Stimulated activated CD8-positive, alpha-beta memory T cell treated with anti-CD3 and anti-CD28 coated beads, Interleukin-12 subunit alpha, Interleukin-12 subunit beta, amount 100 ng/mL, for 1 hour (primary cell): ENCODE data around the gene ALDH3A1.

ENCODE experiments used
- DNase-seq: peaks from one replicate; pipeline ENCODE4 v3.0.0-alpha.2; 2020; ENCODE audit warnings: low read depth

The ALDH3A1 gene

DNA sequence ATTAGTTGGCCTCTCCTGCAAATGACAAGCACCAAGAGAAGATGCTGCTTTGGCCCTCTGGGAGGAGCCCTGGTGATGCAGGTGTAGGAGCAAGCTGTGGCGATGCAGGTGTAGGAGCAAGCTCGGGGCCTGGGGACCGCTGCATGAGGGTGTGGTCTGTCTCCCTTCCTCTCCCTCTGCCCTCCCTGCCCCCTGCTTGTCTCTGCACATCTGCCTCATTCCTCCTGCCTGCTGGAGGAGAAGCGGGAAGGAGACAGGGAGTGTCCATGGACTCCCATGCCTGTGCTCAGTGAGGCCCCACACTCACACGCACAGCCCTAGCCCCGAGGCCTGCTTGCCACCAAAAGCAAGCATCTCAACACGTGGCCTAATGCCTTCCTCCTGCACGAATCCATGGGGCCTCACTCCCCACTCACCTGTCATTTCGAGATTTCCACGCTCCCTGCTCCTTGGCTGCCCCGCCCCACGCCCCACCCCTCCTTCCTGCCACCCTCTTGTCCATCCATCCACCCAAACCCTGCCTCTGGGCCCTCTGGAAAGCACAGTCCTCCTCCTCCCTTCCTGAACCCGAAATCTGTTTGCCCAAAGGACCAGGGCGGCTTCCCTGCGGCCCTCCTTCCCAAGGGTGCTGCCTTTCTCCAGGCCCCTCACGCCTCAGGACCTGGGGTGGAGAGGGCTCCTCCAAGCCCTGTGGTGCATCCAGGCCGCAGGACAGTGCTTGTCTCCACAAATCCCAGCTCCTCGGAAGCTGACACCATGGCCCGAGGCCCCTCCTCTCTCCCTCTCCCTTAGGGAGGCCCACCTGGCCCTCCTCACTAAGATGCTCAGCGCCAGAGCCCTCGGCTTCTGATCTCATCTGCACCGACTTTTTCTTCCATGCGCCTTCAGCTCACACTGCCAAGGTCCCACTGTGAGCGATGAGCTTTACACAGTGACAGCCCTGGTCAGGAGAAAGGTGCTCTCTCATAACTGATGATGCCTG, 11.8 kb upstream of the ALDH3A1 start:
- DNase-seq, result no peak

DNA sequence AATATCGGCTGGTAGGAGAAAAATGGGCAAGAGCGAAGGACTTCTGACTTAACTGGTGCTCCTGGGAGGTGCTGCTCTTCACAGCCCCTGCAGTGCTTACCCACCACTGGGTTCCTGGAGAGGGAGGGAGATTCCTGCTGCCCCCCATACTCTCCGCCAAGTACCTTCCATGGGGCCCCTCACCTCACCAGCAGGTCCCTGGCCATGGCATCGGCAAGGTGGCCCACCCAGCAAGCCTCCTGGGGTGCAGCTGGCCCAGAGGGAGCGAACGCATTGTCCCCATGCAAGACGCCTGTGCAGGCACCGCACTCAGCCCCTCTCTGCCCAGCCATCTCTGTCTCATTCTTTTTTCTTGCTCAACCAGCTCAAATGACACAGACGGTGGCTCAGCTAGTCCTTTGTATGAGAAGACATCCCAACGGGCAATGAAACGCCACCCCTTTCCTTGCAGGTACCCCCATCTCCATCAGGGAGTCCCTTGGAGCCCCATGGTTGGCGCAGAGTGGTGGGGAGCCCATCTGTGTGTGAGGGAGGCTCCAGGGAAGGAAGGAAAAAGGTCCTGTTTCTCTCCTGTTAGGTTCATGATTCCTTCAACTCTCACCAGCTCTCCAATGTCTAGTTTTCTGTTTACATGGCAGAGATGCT, 9.6 kb upstream of the ALDH3A1 start:
- DNase-seq, result no peak

DNA sequence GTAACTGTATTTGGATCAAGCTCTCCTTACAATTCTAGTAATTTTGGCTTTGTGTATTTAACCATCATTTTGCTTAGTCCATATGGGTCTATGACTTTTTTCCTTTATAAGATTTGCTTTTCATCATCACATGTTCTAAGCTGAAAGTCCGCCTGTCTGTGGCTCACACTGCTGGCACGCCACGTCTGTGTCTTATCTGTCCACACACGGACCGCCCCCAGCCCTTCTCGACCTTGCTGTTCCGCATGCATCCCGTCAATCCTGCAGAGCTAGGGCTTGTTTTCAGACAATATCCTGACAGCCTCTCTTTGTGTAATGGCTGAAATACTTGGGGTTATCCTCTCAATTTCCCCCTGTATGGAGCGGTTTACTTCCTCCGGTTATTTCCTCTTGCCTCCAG, 8.4 kb upstream of the ALDH3A1 start:
- no peak for DNase-seq

DNA sequence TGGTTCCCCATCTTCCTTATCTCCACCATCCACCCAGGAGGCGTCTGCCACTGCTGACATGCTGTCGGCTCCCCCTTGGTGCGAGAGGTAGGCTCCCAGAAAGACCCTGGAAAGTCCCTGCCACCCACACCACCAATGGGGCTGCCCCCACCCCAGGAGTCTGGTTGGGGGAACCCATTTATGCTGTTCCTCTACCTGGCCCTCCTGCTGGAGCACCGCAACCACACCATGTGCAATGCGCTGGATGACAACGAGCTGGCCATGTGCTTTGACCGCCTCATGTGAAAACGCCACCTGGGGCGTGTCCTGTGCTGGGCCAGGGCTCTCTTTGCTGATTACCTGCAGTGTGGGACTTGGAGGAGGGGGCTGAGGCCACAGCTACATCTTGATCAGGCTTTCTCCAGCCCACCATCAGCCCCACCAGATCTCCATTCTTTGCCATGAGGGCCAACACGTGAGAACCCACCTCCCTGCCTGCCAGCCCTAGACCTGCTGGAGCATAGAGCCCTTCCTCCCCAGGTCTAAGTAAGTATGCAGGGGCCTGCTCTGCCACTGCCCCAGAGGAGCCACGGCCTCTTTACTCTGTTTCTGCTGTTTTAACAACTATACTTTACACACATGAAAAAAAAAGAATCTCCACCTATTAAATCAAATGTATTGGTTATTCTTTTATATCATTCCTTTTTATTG, 7.9 kb upstream of the ALDH3A1 start:
- no peak for DNase-seq

DNA sequence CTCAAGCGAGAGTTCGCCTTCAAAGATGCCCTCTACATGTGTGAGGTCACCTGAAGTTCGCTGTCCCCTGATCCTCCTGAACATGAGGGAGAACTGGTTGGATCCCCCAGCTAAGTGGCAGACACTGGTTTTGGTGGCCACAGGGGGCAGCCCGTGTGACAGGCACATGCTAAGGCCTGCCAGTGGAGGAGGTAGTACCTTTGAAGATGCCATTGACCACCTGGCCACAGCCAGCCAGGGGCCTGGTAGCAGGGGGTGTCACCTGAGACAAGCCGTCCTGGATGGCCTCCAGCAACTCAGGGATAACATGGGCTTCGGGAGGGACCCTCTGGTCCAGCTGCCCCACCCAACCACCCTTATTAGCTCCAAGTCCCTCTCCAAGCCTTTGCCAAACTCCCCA, 7.3 kb upstream of the ALDH3A1 start:
- no peak for DNase-seq

DNA sequence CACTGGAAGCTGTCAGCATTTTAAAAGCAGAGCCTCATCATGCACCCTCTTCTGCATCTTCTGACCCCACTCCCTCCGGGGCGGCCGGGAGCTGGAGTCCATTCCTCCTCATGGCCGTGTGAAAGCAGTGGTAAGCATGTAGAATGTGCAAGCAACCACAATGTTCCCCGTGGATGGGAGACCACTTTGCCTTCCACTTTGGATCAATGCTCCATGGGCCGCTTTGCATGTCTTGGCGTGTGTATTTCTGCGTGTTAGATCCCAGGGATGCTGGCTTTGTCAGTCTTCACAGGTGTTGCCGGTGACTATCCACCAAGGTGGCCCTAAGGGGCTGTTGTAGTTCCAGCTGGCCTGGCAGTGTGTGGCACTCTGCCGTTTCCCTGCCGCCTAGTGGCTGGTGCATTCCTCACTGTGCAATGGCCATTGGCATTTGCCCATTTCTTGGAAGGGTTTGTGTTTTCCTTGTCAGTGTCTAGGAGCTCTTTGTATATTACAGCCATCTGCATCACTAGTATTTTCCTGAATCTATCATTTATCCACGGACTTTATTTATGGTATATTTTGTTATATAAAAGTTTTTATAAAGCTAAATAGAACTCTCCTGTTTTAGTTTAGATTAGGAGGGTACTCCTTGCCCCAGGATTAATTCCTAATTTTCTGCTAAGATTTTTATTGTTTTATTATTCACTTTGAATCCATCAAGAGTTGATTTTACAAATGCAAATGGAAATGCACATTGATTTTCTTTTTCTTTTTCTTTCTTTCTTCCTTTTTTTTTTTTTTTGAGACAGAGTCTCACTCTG, 5.8 kb upstream of the ALDH3A1 start:
- DNase-seq, result no peak

DNA sequence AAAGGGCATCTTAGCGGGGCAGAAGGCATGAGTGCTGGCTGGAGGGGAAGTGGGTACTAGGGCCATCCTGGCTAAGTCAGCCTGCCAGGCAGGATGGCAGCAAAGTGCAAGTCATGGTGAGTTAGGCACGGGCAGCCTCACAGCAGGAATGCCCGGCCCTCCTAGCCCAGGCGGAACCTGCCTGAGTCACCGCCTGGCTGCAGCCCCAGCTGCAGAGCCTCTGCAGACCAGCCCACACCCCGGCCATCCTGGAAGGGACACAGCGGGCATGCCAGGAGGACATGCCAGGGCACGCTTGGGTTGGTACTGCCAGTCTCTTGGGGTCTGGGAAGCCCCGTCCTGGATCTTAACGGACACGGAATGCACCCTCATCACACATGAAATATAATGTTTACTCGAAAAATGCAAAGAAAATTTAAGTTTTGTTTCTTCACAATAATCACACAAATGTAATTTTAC, 5.0 kb upstream of the ALDH3A1 start:
- no peak for DNase-seq

DNA sequence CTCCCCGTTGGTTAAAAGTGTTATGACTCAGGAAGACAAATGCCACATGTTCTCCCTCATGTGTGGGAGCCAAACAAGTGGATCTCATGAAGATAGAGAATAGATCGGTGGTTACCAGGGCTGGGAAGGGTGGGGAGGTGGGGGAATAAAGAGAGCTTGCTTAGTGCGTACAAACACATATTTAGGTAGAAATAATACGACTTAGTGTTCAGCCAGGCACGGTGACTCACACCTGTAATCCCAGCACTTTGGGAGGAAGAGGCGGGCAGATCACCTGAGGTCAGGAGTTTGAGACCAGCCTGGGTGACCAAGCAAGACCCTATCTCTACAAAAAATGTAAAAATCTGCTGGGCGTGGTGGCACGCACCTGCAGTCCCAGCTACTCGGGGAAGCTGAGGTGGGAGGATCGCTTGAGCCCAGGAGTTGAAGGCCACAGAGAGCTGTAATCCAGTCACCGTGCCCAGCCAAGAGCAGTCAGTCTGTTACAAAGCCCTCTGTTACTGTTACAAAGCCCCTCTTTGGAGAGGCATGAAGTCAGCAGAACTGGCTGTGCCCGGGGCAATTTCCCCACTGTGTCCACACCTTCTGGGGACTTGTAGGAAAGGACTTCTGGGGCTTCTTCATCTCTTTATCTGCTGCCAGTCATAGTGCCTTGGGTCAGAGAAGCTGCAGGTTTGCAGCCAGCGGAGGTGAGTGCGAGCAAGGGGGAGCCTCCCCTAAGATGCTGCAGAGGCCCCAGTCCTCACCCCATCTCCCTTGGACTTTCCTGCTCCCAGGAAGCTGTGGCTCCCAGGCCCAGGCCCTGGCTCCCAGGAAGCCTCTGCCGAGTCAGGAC, 4.3 kb upstream of the ALDH3A1 start:
- DNase-seq, result no peak

DNA sequence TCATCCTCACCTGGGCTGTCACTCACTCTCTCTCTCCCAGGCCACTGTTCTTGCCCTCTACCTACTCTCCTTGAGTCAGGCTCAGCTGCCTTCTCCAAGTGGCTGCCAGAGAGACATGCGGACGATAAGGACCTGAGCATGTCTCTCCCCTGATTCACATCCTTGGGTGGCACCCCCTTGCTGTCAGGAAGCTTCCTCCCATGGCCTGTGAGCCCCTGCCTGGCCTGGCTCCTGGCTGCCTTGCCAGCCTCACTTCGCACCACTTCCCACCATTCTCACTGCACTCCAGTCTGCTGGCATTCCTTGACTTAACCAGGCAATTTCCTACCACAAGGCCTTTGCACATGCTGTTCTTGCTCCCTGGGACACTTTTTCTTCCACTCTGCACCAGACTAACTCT, 2.7 kb upstream of the ALDH3A1 start:
- no peak for DNase-seq

DNA sequence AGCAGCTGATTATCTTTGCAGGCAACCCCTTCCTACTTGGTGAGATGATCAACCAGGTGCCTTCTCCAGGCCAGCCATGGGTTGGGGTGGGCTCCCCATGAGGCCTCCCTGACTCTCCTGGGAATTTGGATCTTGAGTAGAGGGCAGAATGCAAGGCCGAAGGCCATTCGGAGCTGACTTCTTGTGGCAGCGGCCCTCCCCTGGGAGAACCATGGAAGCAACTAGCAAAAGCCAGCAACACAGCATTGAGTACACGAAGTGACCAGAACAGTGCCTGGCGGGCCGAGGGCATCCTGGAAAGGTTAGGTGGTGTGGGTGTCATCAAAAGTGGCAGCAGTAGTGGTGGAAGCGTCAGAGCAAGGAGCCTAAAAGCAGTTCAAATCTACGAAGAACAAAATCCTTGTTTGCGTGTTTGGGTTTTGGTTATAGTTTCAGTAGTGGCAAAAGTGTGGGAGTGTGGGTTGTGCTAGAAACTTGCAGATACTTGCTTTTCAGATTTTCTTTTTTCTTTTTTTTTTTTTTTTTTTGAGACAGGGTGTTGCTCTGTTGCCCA, 2.0 kb upstream of the ALDH3A1 start:
- DNase-seq, result no peak

DNA sequence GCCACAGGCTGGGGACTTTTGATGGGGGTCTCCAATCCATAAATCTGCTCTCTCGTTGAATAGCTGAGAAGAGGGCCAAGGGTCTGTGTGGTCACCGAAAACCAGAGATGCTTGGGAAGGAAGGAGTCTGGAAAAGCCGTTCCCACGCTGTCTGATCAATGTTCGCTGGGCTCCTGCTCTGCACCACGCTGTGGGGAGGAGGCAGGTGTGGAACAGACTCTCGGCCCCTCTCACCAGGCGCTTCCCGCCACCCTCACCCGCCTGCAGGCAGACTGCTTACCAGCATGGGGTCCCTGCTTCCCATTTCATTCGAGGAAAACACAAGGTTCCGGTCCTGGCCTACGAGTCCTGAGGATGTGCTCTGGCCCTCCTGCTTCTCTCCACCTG, 702 bp upstream of the ALDH3A1 start:
- no peak for DNase-seq

DNA sequence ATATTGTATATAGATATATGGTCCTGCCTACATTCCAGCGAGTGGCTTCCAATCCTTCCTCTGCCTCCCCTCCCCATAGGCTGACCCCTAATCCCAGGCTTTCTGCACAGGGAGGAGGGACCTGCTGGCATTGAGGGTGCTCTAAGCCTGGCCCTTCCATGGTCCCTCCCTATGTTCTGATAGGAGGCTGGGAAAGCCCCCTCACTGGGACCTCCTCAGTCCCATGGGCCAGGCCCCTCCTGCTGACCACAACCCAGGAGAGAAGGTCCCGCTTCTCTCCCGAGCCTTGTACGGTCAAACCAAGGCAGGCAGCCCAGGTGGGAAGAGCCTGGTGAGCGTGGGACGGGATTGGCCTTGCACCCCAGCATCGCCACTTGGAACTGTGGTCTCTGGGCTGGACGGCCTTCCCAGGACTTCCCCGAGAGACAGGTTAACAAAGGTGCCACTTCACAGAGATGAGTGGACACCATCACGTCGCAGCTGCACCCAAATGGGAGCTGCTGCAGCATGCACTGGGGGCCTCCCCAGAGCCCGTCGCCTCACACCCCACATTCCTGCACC, 859 bp downstream of the ALDH3A1 start:
- DNase-seq, result no peak

DNA sequence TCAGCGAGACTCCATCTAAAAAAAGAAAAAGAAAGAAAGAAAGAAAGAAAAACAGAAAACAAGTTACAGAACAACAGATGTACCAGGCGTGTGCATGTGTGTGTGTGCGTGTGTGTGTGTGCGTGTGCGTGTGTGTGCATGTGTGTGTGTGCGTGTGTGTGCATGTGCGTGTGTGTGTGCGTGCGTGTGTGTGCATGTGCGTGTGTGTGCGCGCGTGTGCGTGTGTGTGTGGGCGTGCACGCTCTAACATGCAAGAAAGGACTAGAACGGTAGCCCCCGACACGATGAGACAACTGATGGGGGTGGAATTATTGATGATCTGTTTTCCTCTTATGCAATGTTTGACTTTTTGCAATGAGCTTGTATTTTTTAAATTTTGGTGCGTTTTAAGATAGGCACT, 1.6 kb downstream of the ALDH3A1 start:
- DNase-seq, result no peak

DNA sequence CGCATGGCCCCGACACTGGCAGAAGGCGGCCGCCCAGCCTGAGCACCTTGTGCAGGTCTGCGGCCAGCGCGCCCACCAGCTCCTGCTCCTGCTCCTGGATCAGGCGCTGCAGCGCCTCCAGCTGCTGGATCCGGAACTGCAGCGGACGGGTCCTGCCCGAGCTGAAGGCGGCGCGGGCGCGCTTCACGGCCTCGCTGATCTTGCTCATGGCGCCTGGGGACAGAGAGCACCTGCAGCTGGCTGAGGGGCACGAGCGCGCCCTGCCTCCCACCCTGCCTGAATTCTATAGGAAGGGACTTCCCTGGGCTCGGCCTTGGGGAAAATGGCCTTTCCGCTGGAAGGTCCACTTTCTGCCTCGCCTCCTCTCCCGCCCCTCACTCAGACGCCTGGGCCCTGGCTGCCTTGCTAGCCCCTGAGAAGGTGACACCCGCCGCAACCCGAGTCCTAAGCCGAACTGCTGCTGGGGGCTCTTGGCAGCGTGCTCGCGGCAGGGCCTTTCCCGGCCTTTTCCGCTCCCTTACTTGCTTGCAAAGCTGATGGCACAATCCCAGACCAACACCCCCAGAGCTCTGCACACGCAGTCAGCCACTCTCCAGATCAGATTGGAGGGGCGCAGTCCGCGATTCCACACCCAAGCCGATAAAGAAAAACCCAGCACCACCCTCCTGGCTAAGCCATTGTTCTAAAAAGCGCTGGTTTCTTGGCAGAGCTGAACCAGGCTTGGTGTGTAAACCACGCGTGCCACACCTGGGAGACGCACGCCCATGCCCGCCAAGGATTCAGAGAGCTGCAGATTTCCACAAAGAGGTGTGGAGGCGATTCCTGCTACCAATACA, 3.0 kb downstream of the ALDH3A1 start:
- DNase-seq, result peak; percentile 62

DNA sequence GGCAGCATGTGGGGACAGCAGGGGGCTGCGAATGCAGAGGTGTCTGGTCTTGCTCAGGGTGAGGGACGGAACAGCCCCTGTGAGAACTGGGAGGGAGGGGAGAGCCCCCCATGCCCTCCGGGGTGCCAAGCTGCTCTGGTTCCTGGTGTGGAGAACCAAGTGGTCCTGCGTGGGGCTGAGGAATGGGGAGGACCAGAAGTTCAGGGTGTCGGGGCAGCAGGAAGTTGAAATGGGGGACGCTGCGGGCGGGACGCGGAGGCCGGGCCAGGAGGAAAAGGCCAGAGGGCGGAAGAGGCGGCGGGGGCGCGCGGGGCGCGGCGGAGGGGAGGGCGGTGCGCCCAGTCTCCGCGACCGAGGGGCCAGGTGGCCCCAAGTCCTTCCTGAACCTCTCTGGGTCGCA, 3.6 kb downstream of the ALDH3A1 start:
- DNase-seq, result no peak

DNA sequence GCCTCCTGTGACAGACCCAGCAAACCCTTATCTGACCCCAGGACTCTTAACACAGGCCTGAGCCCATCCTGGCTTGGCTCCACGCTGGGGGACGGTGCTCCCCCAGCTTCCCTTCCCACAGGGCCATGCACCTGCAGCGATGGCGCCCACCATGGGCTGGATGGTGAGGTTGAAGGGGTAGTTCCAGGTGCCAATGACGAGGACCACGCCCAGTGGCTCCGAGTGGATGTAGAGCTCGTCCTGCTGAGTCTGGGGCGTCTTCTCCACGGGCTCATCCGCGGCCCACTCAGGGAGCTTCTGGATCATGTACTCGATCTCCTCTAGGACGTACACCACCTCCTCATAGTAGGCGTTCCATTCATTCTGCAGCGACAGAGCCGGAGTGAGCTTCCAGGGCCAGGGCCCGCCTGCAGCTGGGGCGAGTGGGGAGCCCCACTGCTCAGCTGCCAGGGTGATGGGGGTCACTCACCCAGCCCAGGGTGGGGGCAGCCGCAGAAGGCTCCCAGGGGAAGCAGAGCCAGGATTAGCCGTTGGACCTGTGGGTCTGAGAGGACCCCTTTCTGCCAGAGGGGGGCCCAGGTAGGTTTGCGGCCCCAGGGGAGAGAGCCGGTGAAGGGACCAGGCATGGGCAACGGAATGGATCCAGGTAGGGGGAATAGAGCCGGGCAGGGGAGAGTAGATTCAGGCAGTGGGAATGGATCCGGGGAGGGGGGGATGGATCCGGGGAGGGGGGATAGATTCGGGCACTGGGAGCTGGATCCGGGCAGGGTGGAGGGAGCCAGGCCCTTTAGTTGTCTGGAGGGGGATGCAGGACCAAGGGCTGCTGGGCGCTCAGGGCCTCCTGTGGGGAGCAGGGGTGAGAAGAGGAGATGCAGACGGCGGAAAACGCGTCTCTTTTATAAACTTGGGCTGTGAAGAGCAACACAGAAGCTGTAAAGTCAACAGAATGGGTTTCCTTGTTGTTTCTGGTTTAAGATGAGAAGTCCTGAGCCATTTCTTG, 4.7 kb downstream of the ALDH3A1 start:
- DNase-seq, result no peak

DNA sequence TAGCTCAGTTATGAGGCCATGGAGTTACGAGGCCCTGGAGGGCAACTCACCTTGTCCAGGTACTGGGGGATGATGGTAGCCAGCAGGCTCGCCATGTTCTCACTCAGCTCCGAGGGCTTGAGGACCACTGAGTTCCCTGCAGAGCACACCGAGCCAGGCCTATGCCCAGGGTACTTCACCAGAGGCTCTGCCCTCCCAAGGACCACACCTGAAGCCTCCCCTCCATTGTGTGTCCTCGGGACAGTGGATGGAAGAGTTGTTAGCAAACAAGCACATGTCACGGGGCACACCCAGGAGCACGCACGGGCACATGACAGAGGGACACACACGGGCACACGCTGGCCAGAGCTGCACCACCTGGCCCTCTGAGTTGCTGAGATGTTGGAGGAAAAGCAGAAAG, 5.6 kb downstream of the ALDH3A1 start:
- DNase-seq, result no peak

DNA sequence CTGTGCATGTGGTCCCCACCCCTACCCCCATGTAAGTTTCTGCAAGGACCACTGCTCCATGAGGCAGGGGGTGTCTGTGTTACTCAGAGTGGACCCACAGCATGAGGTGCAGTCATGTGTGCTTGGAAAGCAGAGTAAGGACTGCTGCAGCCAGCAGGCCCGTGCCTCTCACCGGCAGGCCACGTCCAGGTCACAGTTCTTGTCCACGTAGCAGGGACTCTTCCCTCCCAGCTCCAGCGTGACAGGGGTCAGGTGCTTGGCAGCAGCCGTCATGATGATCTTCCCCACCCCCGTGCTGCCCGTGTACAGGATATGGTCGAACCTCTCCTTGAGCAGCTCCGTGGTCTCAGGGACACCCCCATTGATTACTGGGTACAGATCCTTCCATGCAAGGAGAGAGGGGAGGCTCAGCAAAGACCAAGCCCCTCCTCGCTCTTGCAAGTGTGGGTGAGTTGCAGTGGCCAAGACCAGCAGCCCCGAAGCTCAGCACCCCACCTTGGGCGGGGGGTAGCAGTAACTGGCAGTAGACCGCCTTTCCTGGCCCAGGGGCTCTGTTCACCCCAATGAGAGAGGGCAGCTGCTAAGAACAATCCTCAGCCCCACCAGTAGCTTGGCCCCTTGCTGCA, 6.2 kb downstream of the ALDH3A1 start:
- no peak for DNase-seq
